WTC11 (cell line): ENCODE data around the gene ATG13.

Experiments
- NFE2L1 ChIP-seq: sonication (generic); formaldehyde crosslinking; IDR thresholded peaks from 2 replicates; pipeline ENCODE4 v1.8.1; 2023; ENCODE audit warnings: missing genetic modification reagents
- TF ChIP-seq, protein P1 (sequence below): fragments of 200-600 bp; IDR thresholded peaks from 2 replicates; pipeline ENCODE4 v1.8.0; 2022; ENCODE audit warnings: antibody characterized with exemption

DNA sequence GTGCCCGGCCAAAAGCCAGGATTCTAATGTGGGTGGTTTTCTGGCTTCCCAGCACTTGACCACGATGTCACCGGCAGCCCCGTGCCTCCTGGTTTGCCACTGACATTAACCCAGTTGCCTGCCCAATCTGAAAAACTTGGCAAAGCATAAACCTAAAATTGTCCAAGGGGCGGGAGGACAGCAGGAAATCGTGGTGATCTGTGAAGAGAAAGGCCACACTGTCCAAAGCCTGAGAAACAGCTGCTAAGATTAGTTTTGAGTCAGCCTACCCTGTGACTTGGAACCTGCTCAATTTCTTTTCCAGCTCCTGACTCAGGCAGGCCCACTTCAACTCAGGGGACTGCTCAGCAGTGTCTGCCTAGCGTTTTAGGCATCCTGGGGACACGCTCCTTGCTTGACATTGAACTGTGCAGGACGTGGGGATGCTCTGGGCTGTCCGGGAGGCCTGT is 93.5 kb downstream of the ATG13 start:
- TF ChIP-seq, protein P1, sequence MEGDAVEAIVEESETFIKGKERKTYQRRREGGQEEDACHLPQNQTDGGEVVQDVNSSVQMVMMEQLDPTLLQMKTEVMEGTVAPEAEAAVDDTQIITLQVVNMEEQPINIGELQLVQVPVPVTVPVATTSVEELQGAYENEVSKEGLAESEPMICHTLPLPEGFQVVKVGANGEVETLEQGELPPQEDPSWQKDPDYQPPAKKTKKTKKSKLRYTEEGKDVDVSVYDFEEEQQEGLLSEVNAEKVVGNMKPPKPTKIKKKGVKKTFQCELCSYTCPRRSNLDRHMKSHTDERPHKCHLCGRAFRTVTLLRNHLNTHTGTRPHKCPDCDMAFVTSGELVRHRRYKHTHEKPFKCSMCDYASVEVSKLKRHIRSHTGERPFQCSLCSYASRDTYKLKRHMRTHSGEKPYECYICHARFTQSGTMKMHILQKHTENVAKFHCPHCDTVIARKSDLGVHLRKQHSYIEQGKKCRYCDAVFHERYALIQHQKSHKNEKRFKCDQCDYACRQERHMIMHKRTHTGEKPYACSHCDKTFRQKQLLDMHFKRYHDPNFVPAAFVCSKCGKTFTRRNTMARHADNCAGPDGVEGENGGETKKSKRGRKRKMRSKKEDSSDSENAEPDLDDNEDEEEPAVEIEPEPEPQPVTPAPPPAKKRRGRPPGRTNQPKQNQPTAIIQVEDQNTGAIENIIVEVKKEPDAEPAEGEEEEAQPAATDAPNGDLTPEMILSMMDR: no peak
- TF ChIP-seq NFE2L1 (CRISPR knock-in tag): no peak
